Stimulated activated CD4-positive, alpha-beta T cell treated with anti-CD3 and anti-CD28 coated beads, Interleukin-4, amount 100 ng/mL, for 4 hours (primary cell): ENCODE measurements around the gene GATA1.
"Not testable (repeated sequence)": the region's sequence is repeated elsewhere in the genome, so short reads cannot be mapped to it uniquely, and the experiment has no call there.

Experiments used
- DNase-seq, 2 experiments: peaks; one replicate each; pipeline ENCODE4 v3.0.0-alpha.2; 2020

GATA1 gene

GRCh38 chrX:48816014-48816810 is 29.8 kb downstream of the GATA1 start:
- no peak for DNase-seq

DNA sequence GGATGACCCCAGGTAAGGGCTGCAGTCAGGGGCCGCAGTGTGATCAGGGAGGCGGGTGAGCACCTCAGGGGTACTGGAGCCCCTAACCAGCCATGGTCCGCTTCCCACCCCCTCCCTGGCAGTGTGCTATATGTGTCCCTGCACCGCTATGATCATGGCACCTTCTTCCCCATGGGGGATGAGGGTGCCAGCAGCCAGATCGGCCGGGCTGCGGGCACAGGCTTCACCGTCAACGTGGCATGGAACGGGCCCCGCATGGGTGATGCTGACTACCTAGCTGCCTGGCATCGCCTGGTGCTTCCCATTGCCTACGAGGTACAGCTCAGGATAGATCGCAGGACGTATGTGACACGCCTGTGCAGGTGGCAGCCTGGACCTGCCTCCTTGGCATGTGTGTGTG is 31.7 kb downstream of the GATA1 start:
- no peak for DNase-seq

DNA sequence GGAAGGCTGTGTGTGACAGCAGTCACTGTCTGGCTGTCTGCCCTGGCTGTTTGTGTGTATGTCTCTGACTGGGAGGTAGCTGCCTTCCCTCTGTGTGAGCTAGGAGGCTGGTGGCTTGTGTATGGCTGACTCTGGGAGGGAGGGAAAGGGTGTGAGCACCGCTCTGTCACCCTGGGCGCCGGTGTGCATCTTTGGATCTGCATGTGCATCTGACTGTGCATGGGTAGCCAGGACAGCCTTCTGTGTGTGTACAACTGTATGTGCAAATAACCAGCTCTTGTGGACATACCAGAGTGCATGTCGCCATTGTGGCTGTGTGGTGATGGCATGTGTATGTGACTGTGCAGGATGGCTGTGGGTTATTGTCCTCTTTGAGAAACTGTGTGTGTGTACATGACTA is 32.5 kb downstream of the GATA1 start:
- DNase-seq: no peak

DNA sequence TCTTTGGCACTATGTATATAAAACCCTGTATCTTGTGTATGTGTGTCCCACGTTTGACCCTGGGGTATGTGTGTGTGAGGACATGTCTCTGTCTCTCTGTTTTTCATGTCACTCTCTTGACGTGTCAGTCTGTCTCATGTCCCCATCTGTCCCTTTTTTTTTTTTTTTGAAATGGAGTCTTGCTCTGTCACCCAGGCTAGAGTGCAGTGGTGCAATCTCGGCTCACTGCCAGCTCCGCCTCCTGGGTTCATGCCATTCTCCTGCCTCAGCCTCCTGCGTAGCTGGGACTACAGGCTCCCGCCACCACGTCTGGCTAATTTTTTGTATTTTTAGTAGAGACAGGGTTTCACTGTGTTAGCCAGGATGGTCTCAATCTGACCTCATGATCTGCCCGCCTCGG is 33.0 kb downstream of the GATA1 start:
- not testable (repeated sequence) for DNase-seq

DNA sequence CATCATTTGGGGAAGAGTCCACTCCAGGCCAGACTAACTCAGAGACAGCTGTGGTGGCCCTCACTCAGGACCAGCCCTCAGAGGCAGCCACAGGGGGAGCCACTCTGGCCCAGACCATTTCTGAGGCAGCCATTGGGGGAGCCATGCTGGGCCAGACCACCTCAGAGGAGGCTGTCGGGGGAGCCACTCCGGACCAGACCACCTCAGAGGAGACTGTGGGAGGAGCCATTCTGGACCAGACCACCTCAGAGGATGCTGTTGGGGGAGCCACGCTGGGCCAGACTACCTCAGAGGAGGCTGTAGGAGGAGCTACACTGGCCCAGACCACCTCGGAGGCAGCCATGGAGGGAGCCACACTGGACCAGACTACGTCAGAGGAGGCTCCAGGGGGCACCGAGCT is 36.7 kb downstream of the GATA1 start:
- no peak for DNase-seq

DNA sequence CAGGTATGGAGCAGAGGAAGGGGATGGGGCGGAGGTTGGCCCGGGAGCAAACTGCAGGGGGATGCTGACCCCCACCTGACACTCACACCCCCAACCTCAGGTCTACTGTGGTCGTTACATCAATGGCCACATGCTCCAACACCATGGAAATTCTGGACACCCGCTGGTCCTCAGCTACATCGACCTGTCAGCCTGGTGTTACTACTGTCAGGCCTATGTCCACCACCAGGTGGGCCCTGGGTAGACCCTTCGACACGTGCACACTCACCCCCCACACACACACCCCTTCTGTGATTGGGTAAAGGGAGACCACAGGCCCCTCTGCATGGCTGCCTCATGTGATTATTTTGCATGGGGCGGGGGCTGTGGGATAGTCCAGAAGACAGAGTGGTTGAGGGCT is 37.7 kb downstream of the GATA1 start:
- DNase-seq: no peak

- peak in 1 of 2 experiments; percentile 12 for DNase-seq
Observed at GRCh38 chrX:48826135-48826875, 39.9 kb downstream of the GATA1 start, which contains the start of gene ERAS. ERAS (plus strand) TSS chrX:48826513; CDS start chrX:48829124, 2,611 bp downstream.

DNA sequence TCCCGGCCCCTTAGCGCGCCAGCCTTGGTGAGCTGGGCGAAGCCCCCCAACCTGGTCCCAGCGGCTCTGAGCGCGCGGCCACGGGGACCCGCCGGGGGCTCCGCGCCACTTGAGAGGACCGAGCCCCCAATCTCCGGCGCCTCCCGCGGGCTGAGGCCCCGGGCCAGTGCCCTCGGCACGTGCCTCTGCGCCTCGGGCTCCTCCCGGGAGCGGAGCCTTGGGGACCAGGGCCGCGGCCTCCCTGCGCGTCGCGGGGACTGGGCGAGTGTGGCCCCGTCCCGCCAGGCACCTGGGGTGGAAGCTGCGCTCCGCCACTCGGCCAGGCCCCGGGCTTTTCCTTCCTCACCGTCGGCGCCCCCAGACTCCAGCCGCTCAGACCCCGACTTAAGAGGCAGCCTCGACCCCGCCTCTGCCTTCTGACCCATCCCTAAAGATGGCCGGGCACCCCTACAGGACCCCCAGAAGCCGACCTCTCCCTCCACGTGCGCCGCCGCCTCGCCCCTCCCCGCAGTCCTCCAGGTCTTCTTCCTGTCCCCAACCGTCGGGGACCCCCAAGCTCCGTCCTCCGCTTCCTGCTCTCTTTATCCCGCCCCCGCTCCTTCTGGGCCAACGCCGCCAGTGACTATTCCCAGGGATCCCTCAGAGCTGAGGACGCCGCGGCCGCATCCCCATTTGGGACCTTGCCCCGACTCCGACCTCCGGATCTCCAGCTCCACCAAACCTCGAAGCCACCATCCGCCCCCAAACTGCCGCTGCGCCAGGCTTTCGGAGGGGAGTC is 40.7 kb downstream of the GATA1 start:
- no peak for DNase-seq

DNA sequence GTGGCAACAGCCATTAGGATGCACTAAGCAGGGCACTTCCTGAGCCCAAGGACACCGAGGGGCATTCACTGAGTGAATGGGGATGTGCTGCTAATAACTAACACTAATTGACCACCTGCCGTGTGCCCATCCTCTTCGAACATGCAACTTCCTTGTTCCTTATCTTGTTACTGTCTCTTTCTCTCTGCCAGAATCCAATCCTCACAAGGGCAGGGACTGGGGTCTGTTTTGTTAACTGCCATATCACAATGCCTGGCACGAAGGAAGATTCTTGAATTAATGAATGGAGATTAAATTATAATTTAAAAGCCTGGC is 41.2 kb downstream of the GATA1 start:
- no peak for DNase-seq

- DNase-seq: no peak
Observed at GRCh38 chrX:48829016-48829735, 42.8 kb downstream of the GATA1 start.

- DNase-seq: no peak
Observed at GRCh38 chrX:48831136-48831908, 44.9 kb downstream of the GATA1 start.

DNA sequence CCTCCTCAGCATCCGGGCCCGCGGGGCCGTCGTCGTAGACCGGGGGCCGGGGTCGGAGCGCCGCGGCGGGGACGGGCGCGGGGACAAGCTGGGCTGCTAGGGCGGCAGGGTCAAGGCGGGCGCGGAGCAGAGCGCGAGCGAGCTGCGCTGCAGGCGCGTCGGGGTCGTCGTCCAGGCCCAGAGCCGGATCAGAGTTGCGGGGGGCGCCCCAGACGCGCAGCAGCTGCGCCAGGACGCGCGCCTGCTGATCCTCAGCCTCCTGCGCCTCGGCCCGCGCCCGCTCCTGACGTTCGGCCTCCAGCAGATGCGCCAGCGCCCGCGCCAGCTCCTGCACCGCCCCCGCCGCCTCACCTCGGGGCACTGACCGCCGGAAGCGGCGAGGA is 45.5 kb downstream of the GATA1 start:
- no peak for DNase-seq

DNA sequence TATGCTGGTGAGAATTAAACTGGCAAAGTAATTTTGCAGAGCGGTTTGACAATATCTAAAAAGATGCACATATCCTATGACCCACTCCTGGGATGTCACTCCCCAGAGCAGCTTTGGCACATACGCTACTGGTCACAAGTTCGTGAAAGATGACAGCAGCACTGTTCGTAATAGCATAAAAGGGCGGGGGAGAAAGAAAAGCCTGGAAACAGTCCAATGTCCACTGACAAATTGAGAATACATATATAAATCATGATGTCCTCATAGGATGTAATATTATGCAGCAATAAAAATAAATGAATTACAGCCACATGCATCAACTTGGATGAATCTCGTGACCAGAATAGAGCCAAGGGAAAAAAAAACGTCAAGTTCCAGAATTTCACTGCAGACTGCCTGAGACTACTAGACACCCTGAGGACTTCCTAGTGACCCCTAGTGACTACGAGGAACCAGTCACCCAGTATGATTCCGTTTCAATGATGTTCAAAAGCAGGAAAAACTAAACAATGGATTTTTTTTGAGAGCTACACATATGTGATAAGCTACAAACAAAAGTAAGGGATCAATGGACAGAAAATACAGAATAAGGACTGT is 47.2 kb downstream of the GATA1 start:
- no peak for DNase-seq

DNA sequence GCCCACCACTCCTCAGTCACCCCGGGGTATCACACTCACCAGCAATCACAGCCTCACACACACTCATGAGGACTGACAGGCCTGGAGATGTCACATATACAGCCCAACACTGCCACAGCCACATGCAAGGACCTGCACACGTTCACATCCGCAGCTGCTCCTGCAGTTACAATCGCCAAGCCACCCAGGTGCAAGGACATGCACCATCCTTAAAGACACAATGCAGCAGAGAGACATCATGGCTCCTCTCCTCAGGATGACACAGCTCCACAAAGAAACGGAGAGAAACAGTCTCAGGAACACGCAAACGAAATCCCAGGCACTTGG is 48.0 kb downstream of the GATA1 start:
- no peak for DNase-seq

GRCh38 chrX:48835524-48836329 is 49.3 kb downstream of the GATA1 start, which contains the start of gene PCSK1N:
PCSK1N (minus strand) TSS chrX:48835610; CDS start chrX:48835532, 78 bp downstream.
- DNase-seq: peak in 1 of 2 experiments; percentile 19

DNA sequence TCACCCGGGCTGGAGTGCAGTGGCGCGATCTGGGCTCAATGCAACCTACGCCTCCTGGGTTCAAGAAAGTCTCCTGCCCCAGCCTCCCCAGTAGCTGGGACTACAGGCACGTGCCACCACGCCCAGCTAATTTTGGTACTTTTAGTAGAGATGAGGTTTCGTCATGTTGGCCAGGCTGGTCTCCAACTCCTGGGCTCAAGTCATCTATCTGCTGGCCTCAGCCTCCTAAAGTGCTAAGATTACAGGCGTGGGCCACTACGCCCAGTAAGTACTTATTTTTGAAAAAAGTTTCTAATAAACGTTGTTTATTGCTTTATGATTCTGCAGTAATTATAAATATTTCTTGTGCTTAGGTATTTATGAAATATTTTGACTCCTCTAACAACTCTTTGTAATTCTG is 53.3 kb downstream of the GATA1 start:
- DNase-seq: no peak
